IPS DF 19.7 (cell line): ENCODE measurements around the gene P2RX6.
"Not testable (repeated sequence)": the region's sequence is repeated elsewhere in the genome, so short reads cannot be mapped to it uniquely, and the experiment has no call there.

Experiments used
- DNase-seq: peaks from one replicate; pipeline ENCODE4 v3.0.0-alpha.2; 2013; ENCODE audit warnings: low read depth, low spot score

The P2RX6 gene

DNA sequence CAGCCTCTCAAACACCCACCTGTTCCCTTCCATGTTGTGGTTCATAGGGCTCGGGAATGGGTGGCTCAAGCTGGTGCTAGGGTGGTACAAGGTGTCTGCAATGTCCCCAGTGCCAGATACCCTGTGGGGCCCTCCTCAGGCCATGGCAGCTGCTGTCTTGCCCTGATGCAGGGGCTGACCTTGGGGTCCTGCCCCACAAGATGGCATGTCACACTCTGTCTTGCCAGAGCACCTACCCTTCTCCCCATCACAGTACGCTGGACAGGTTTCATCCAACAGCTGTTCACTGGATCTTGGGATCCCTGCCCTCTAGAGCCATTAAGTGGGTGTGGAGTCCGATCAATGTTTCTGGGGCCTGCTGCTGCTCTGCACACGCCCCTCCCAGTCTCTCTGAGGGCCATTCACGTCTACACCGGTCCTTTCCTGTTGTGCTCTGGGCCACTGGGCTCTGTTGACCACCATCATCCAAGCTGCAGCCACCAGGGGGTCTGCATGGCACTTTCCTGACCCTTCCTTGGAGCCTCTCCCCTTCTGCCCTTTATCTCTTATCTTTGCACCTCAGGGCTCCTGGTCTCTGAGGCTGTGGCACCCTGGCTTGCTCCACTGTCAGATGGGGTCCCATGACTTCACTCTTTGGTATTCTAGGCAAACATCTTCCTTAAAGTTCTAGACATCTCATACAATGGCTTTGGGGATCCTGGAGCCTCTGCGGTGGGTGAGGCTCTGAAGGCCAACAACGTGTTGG is 37.9 kb downstream of the P2RX6 start:
- DNase-seq = no peak

DNA sequence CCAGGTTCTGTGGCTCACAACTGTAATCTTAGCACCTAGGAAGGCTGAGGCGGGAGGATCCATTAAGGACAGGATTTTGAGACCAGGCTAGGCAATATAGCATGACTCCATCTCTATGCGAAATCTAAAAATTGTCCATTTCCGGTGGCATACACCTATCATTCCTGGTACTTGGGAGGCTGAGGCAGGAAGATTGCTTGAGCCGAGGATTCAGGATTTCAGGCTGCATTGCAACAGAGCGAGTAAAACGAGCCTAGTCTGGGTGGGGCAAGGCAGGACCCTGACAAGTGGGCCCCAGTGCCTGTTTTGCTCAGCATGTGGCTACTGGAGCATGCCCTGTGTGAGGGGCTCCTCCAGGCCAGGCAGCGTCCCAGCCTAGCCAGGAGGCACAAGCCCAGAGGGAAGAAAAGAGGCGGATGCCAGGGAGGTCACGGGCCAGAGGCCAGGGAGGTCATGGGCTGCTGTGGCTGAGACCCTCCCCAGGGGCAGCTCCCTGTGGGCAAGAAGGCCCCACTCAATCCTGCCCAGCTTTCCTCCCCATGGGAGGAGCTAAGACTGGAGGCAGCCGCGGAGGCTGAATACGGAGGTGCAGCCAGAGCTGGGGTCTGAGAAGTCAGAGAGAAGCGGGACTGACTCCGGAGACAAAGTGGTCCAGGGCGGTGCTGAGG is 39.2 kb downstream of the P2RX6 start:
- DNase-seq = no peak

DNA sequence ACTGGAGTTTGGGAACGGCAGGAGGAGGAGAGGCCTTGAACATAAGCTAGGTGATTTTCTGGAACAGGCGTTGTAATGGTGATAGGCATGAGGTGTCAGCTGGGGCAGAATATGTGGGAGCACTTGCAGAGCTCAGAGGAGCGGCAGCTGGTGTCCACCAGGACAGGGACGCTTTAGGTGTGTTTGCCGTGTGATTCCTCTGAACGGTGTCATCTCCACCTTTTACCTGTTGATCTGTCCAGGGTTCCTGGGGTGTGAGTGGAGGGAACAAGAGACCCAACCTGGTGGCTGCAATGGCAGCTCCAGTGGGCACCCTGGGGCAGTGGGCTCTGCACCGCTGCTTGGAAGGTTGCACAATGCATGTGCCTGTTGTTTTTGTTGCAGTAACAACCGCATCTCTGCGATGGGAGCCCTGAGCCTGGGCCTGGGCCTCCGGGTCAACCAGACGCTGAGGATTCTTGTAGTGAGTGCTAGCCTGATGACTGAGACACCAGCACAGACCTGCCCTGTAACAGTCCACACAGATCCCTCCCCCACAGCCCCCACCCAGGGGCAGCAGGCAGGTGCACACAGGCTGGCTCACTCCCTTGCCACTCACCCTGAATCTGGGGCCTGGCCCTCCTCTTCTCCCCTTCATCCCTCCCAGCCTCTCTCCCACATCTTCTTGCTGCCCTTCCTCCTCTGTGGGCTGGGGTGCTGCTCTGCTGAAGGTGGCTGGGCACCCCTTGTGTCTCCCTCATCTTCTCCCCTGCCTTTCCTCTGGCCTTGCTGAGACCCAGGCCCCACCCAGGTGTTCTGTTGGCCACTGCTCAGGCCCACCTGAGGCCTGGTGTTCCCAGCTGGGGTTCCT is 40.0 kb downstream of the P2RX6 start:
- DNase-seq = no peak

DNA sequence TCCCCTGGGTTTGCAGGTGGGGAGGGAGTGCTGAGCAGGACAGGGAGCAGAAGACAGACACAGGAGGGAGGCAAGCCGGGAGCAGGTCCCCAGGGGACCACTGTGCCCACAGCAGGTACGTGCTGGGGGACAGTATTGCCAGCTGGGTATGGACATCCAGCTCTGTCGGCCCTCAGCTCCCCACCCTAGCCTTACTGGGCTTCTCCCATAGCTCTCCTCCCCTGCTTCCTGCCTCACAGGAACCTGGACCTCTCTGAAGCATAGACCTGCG is 40.5 kb downstream of the P2RX6 start:
- DNase-seq = no peak

DNA sequence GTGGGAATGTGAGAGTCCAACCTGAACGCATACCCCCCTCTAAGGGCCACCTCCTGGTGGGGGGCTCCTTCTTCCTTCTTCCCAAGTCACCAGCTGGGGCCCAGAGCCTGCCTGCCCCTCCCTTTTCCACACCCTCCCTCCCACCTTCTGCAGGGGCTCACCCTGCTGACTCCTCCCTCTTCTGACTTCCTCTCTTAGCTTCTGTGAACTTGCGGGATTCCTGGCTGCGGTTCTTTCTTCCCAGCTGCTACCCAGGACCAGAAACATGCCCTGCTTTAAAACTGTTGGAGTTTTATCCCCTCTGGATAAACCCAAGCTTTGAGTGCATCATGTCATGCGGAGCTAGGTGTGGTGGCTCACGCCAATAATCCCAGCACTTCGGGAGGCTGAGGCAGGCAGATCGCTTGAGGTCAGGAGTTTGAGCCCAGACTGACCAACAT is 40.9 kb downstream of the P2RX6 start:
- DNase-seq = no peak

DNA sequence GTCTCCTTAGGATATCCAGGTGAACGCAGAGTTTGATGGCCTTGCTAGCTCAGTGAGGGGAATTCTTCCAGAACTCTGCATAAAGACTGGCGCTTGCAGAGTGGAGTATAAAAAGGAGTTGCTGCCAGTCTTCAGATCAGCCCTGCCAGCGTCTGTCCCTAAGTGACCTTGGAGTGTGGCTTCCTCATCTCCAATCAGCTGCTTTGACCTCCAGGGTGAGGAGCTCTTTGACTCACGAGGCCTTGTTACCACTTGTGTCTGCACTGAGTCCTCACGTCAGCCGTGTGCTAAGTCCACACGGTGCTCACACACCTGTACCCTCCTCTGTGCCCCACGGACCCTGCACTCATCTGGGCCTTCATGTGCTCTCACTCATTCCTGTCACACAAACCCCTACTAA is 45.4 kb downstream of the P2RX6 start:
- DNase-seq = not testable (repeated sequence)

DNA sequence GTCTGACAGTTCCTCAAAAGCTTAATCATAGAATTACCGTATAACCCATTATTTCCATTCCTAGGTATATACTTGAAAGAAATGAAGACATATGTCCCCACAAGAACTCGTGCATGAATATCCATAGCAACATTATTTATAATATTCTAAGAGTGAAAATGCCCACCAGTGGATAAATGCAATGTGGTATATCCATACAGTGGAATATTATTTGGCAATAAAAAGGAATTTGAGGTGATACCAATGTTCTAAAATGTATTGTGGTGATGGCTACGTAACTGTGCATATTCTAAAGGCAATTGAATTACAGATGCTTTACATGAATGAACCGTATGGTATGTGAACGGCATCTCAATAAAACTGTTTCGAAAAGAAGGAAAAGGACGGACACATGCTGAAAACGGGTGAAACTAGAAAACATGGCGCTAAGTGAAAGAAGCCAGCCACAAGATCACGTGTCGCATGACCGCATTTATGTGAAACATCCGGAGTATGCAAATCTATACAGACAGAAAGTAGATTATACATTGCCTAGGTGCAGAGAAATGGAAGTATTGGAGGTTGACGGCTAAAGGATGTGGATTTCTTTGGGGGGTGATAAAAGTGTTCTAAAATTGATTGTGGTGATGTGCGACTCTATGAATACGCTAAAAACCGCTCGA is 46.8 kb downstream of the P2RX6 start:
- not testable (repeated sequence) for DNase-seq

DNA sequence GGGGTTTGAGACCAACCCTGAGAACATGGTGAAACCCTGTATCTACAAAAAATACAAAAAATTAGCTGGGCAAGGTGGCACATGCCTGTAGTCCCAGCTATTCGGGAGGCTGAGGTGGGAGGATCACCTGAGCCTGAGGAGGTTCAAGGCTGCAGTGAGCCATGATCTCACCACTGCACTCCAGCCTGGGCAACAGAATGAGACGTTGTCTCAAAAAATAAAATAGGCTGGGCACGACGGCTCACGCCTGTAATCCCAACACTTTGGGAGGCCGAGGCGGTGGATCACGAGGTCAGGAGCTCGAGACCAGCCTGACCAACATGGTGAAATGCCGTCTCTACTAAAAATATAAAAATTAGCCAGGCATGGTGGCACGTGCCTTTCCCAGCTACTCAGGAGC is 49.5 kb downstream of the P2RX6 start:
- not testable (repeated sequence) for DNase-seq

DNA sequence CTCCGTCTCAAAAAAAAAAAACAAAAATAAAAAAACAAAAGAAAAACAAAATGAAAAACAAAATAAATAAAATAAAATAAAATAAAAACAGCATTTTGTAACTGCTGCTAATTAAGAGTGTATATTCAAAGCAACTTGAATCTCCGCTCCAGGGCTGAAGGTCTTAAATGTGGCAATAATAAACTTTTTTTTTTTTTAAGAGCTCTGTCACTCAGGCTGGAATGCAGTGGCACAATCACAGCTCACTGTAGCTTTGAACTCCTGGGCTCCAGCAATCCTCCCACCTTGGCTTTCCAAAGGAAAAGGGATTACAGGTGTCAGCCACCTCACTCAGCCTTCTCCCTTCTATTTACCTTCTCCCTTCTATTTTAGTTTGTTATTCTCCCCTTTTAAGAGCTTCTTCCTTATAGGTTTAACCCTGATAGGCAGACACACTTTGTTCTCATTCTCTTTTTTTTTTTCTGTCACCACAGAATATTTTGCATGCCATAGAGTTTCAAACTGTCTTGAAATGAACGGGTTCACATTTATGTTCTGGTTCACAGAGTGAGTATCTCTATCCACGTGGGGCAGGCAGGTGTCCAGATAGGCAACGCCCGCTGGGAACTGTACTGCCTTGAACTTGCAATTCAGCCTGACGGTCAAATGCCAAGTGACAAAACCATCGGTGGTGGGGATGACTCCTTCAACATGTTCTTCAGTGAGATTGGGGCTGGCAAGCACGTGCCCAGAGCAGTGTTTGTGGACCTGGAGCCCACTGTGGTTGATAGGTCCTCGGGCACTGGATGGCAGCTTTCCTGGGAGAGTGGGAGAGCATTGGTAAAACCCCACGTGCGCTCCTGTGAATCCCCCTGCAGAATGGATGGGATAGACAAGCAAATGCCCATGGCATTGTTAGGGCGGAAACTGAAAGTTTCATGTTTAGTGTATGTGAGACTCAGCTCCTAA is 50.2 kb downstream of the P2RX6 start:
- DNase-seq = no peak

DNA sequence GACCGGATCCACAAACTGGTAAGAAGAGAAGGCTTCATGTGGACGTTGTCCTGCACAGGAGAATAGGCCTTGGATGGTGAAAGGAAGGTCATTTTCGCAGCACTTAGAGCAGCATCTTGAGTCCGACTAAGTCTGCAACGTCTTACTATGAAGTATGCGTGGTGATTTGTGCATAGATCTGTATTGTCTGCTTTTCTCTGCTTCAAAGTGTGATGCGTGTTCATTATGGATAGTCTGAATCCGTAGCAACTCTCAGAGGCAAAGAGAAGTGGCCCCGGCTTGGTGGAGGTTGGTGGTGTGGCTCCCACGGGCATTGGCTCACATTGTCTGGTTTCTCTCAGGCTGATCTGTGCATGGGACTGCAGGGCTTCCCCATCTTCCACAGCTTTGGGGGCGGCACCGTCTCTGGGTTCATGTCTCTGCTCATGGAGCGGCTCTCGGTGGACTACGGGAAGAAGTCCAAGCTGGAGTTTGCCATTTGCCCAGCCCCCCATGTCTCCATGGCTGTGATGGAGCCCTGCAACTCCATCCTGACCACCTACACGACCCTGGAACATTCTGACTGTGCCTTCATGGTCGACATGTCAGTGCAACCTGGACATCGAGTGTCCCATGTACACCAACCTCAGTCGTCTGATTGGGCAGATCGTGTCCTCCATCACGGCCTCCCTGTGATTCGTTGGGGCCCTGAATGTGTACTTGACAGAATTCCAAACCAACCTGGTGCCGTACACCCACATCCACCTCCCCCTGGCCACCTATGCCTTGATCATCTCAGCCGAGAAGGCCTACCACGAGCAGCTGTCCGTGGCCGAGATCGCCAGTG is 52.3 kb downstream of the P2RX6 start:
- DNase-seq = no peak

DNA sequence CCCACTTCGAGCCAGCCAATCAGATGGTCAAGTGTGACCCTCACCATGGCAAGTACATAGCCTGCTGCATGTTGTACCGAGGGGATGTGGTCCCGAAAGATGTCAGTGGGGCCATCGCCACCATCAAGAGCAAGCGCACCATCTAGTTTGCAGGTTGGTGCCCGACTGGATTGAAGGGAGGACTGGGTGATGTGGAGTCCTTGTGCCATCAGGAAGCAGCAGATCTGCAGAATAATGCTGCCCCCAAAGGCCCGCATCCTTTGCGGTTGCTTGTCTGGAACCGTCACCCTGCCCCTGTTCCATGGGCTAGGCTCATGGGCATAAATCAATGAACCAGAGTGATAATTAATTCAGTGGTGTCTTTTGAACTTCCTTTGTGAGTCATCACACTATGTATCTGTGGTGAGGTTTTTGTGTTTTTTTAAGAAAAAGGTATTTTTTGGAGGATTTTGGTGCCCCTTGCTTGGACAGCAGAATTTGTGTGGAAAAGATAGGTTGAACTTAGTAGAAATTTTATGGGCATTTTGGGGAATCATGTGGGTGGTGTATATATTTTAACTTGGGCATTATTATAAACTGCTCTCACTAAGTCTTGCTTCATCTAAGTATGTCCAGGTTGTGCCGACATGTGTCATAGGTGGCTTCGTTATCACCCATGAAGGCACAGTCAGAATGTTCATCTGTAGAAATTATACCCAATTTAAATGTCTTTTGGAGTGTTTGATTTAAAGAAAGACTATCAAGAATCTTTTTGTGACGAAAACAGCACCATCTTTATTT is 53.1 kb downstream of the P2RX6 start:
- DNase-seq = no peak

DNA sequence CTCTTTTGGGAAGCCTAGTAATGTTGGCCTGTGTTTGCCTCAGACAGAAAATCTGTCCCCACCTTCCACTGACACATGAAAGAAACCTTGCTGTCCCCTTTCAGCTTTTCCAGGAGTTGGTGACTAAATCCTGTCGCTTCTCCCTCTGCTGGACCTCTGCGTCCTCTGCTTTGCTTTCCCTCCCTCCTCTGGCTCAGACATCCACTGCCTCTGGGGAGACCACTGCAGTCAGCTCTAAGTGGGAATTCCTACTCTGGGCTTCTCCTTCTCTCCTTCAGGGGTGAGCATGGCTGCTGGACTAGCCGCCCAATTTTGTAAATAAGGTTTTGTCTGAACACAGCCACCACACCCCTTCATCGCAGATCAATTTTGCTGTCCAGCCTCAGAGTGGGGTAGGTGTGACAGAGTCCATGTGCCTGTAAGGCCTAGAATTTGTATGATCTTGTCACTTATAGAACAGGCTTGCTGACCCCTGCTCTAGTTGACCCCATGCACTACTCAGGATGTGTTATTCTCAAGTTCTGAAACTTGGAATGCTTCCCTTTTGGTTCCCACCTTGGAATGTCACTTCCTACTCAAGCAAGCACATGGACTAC is 53.8 kb downstream of the P2RX6 start:
- no peak for DNase-seq

DNA sequence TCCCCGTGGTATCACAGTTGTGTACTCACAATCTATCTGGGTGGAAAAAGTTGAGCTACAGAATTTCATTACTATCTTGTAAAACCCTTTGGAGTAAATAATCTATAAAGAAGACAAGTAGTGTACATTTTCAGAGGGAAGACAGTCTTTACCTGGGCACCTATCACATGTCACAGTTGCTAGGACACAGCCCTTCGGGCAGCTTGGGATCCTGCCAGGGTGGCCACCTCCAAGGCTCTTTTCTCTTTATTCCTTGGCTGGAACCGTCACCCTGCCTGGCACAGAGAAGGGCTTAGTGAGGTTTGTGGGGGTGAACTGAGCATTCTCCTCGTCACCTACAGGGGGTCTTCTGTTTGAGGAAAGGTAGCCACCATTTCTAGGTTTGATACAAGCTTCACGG is 54.4 kb downstream of the P2RX6 start:
- no peak for DNase-seq

DNA sequence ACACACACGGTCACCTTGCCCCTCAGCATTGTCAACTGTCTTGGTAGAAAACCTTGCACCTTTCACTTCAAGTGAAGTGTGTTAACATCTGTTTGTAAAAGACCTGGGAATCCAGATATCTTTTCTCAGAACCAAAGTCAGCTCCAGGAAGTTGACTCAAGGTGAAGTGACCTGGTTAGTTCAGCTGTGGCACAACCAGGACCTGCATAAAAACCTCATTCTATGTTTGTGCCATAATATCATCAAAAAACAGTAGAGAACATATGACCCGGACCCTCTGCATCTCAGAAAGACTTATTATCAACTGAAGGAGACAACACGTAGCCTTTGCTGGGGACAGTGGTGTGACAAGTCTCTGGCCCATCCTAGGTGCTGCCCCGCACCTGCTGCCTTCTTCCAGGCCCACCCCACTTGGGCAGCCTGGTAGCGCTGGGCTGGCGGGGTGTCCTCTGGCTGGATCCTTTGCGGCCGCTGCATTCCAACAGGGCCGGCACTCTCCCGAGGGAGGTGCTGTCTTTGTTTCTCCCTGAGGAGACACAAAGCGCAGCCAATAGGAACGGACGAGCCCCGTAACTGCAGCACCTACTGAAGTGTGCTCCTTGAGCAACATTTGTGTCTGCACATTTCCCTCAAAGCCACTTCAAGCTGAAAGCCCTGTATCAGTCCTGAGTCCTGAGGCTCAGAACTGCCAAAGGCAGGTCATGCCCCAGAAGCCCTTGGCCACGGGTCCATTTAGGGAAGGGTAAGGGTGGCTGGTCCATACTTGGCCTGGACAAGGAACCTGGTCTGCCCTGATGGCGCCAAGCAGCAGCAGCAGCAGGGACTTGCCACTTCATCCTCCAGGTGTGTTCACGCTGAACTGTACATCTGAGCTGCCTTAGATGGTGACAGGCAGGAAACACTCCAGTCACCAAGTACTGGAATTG is 56.0 kb downstream of the P2RX6 start:
- DNase-seq = no peak

DNA sequence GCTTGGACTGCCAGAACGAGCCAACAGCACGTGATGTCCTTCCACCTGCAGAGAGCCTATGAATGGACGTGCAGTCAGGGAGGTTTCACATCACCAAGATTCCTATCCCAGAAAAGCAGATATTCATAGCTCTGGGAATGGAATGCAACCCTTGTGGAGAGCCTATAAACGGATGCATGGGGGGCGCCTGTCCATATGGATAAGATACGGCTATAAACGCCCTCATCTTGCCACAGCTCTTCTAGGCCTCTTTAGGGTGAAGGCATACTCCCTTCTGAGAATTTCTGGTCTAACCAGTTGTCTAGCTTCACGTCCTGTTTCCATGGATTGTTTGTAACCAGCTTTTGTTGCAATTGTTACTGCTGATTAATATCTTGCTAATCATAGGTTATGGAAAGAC is 56.8 kb downstream of the P2RX6 start:
- not testable (repeated sequence) for DNase-seq

DNA sequence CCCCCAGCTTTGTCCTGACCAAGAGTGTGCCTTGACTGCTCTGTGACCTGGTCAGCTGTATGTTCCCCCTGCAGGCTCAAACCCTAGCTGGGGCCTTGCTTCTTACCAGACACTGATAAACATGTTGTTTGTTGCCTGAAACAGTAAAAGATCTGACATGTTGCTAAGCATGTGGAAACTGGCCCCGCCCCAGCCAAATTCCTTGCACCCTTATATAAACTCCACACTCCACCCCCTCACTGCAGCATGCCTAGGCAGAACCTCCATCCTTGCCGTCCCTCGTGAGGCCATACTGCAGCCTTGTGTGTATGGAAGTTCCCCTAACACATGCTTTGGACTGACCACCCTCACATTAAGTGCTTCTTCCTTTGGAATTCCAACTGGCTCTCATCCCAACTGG is 58.1 kb downstream of the P2RX6 start:
- DNase-seq = no peak

DNA sequence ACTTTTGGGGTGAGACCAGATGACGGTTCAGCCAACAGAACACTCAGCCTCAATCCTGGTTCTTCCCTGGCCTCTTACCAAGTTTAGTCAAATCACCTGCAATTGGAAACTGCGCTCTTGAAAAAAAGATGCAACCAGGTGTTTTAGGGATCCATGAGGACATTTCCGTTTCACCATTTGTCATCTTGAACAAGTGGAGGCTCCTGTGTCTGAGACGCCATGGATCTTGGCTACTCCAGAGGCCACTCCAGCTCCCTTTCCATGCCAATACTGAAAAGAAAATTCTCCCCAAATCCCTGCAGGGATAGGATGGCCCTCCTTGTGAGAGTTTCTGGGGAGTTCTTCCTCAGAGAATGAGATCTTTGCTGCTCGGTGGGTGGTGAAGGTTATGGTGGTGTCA is 58.5 kb downstream of the P2RX6 start:
- DNase-seq = no peak
